MM.1S (cell line): Measurements from ENCODE around the gene MIP.

Source experiments
- DNase-seq: peaks from one replicate; pipeline ENCODE4 v3.0.0-alpha.2; 2015
- H2AFZ ChIP-seq: fragments of 300-600 bp; sonication (generic); 2 replicates; pipeline ENCODE4 v1.6.0; 2016; ENCODE audit warnings: antibody characterized with exemption, low read length
- H3F3A ChIP-seq: fragments of 300-600 bp; sonication (generic); 2 replicates; pipeline ENCODE4 v1.6.1; 2016; ENCODE audit warnings: mild to moderate bottlenecking, antibody characterized with exemption, low read length, moderate library complexity, mixed read lengths; ENCODE audit not compliant: insufficient read depth
- H3K27ac ChIP-seq: fragments of 300-600 bp; sonication (generic); 2 replicates; pipeline ENCODE4 v1.5.1; 2016; ENCODE audit warnings: mild to moderate bottlenecking, low read length
- H3K27me3 ChIP-seq: fragments of 300-600 bp; sonication (generic); replicated peaks from 2 replicates; pipeline ENCODE4 v1.6.0; 2016; ENCODE audit warnings: low read length; ENCODE audit not compliant: insufficient read depth
- H3K36me3 ChIP-seq: fragments of 300-600 bp; sonication (generic); replicated peaks from 2 replicates; pipeline ENCODE4 v1.6.1; 2016; ENCODE audit warnings: mild to moderate bottlenecking, low read length, mixed read lengths; ENCODE audit not compliant: insufficient read depth
- H3K4me1 ChIP-seq: fragments of 300-600 bp; sonication (generic); 2 replicates; pipeline ENCODE4 v1.6.1; 2016; ENCODE audit warnings: low read length, mixed read lengths
- H3K4me2 ChIP-seq: fragments of 300-600 bp; sonication (generic); 2 replicates; pipeline ENCODE4 v1.6.0; 2016; ENCODE audit warnings: low read depth, low read length
- H3K4me3 ChIP-seq: fragments of 300-600 bp; sonication (generic); 2 replicates; pipeline ENCODE4 v1.5.1; 2016; ENCODE audit warnings: low read length, mixed read lengths
- H3K79me2 ChIP-seq: fragments of 300-600 bp; sonication (generic); 2 replicates; pipeline ENCODE4 v1.6.1; 2016; ENCODE audit warnings: mixed run types, low read length, mixed read lengths
- H3K9ac ChIP-seq: fragments of 300-600 bp; sonication (generic); 2 replicates; pipeline ENCODE4 v1.6.1; 2016; ENCODE audit warnings: low read length, mixed read lengths
- H3K9me2 ChIP-seq: fragments of 300-600 bp; sonication (generic); replicated peaks from 2 replicates; pipeline ENCODE4 v1.6.1; 2016; ENCODE audit warnings: mild to moderate bottlenecking, low read length, mixed read lengths; ENCODE audit not compliant: insufficient read depth
- H3K9me3 ChIP-seq: fragments of 300-600 bp; sonication (generic); replicated peaks from 2 replicates; pipeline ENCODE4 v1.6.1; 2016; ENCODE audit warnings: mild to moderate bottlenecking, low read length, mixed read lengths; ENCODE audit not compliant: insufficient read depth
- H4K20me1 ChIP-seq: fragments of 300-600 bp; sonication (generic); 2 replicates; pipeline ENCODE4 v1.6.1; 2016; ENCODE audit warnings: mild to moderate bottlenecking, low read length, moderate library complexity, mixed read lengths; ENCODE audit not compliant: insufficient read depth
- EZH2 ChIP-seq: fragments of 300-600 bp; sonication (generic); optimal IDR thresholded peaks from 2 replicates; pipeline ENCODE3; 2017; ENCODE audit warnings: low read depth, mild to moderate bottlenecking, antibody characterized with exemption, low read length, mixed read lengths
- EZH2phosphoT487 ChIP-seq: fragments of 300-600 bp; sonication (generic); IDR thresholded peaks from 2 replicates; pipeline ENCODE4 v1.6.1; 2018; ENCODE audit warnings: antibody characterized with exemption, low read length
- TF ChIP-seq, protein P1 (sequence below): fragments of 300-600 bp; sonication (generic); IDR thresholded peaks from 2 replicates; pipeline ENCODE4 v1.5.1; 2016; ENCODE audit warnings: antibody characterized with exemption, low read length, mixed read lengths

Gene MIP

GRCh38 chr12:56468216-56469006, 14.0 kb upstream of the MIP start, which contains the start of gene SPRYD4:
SPRYD4 (plus strand) TSS chr12:56468578; CDS start chr12:56468592, 14 bp downstream.
- H4K20me1 ChIP-seq: no peaks in the 10 kb centered on the region

GRCh38 chr12:56462565-56462964, 8.1 kb upstream of the MIP start:
- no peaks in the 10 kb centered on the region for H3K36me3 ChIP-seq
- H3K9me2 ChIP-seq: no peaks in the 10 kb centered on the region
- TF ChIP-seq EZH2 (no peak), EZH2phosphoT487 (no peak)
- TF ChIP-seq, protein P1, sequence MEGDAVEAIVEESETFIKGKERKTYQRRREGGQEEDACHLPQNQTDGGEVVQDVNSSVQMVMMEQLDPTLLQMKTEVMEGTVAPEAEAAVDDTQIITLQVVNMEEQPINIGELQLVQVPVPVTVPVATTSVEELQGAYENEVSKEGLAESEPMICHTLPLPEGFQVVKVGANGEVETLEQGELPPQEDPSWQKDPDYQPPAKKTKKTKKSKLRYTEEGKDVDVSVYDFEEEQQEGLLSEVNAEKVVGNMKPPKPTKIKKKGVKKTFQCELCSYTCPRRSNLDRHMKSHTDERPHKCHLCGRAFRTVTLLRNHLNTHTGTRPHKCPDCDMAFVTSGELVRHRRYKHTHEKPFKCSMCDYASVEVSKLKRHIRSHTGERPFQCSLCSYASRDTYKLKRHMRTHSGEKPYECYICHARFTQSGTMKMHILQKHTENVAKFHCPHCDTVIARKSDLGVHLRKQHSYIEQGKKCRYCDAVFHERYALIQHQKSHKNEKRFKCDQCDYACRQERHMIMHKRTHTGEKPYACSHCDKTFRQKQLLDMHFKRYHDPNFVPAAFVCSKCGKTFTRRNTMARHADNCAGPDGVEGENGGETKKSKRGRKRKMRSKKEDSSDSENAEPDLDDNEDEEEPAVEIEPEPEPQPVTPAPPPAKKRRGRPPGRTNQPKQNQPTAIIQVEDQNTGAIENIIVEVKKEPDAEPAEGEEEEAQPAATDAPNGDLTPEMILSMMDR: no peak
- no peak overlapping the region for H3K9ac ChIP-seq
- no peak overlapping the region for H2AFZ ChIP-seq
- no peaks in the 10 kb centered on the region for H3K27me3 ChIP-seq
- no peak overlapping the region for H3K4me2 ChIP-seq
- H3K27ac ChIP-seq: no peak overlapping the region
- H3F3A ChIP-seq: peaks cover 5% of the 10 kb centered on the region; the same call in 1 of the 2 replicates
- no peaks in the 10 kb centered on the region for H4K20me1 ChIP-seq
- no peak for DNase-seq
- H3K79me2 ChIP-seq: no peaks in the 10 kb centered on the region
- no peak overlapping the region for H3K4me3 ChIP-seq
- no peaks in the 10 kb centered on the region for H3K9me3 ChIP-seq
- 0 out of 2 replicates have a peak, but pooled peaks cover 5% of the 10 kb centered on the region for H3K4me1 ChIP-seq

More at GRCh38 chr12:56468216-56469006, 14.0 kb upstream of the MIP start, which contains the start of gene SPRYD4:
- peak within 1 kb of the TSS; percentile 61 for H2AFZ ChIP-seq
- H3F3A ChIP-seq: peaks cover 12% of the 10 kb centered on the region
- no peaks in the 10 kb centered on the region for H3K27me3 ChIP-seq
- H3K27ac ChIP-seq: peak within 1 kb of the TSS; percentile 86
- peaks cover 11% of the 10 kb centered on the region; the same call in 1 of the 2 replicates for H3K4me1 ChIP-seq
- peak within 1 kb of the TSS; percentile 89 for H3K9ac ChIP-seq
- peak; percentile 96 for DNase-seq
- H3K36me3 ChIP-seq: no peaks in the 10 kb centered on the region
- TF ChIP-seq, protein P1: peak; percentile 43
- TF ChIP-seq EZH2: no peak
- H3K79me2 ChIP-seq: peaks cover 48% of the 10 kb centered on the region
- no peaks in the 10 kb centered on the region for H3K9me3 ChIP-seq
- H3K4me3 ChIP-seq: peak within 1 kb of the TSS; percentile 94
- peak within 1 kb of the TSS; percentile 88 for H3K4me2 ChIP-seq
- H3K9me2 ChIP-seq: no peaks in the 10 kb centered on the region

- Histone ChIP-seq H3K27me3 (no peaks in the 10 kb centered on the region), H3K9me3 (no peaks in the 10 kb centered on the region), H3K4me1 (0 out of 2 replicates have a peak, but pooled peaks cover 5% of the 10 kb centered on the region), H4K20me1 (no peaks in the 10 kb centered on the region), H3K27ac (no peak overlapping the region; the same call in 1 of the 2 replicates), H3K9me2 (no peaks in the 10 kb centered on the region), H3F3A (no peaks in the 10 kb centered on the region), H3K4me3 (no peak overlapping the region), H3K79me2 (no peaks in the 10 kb centered on the region), H3K36me3 (no peaks in the 10 kb centered on the region), H3K4me2 (no peak overlapping the region), H2AFZ (no peak overlapping the region), H3K9ac (no peak overlapping the region)
- TF ChIP-seq EZH2: no peak
- TF ChIP-seq, protein P1: no peak
- TF ChIP-seq EZH2phosphoT487: no peak
- DNase-seq: no peak
Measured at GRCh38 chr12:56461235-56462159, 7.0 kb upstream of the MIP start.
